HepG2 (cell line): ENCODE data around the gene HS3ST3B1. TPM values are rescaled to one million over a fixed set of nuclear protein-coding genes. Genes with fewer than 3 reads are reported as not detected.
A peak's percentile ranks its signal among the peaks of the same experiment; 100 is the strongest.

ENCODE experiments used
- HDAC1 ChIP-seq: sonication (generic); formaldehyde crosslinking; IDR thresholded peaks from 2 replicates; pipeline ENCODE4 v1.5.1; 2020; ENCODE audit warnings: mild to moderate bottlenecking, missing genetic modification reagents
- JARID2 ChIP-seq: sonication (generic); formaldehyde crosslinking; IDR thresholded peaks from 2 replicates; pipeline ENCODE4 v1.8.1; 2023; ENCODE audit warnings: missing genetic modification reagents, inconsistent platforms; ENCODE audit not compliant: insufficient replicate concordance
- MBD4 ChIP-seq: IDR thresholded peaks from 2 replicates; pipeline ENCODE4 v1.6.1; 2012; ENCODE audit warnings: low read length, inconsistent platforms, borderline replicate concordance
- MEF2D ChIP-seq: sonication (generic); formaldehyde crosslinking; IDR thresholded peaks from 2 replicates; pipeline ENCODE4 v1.5.1; 2020; ENCODE audit warnings: mild to moderate bottlenecking, missing genetic modification reagents
- ONECUT2 ChIP-seq: sonication (generic); formaldehyde crosslinking; IDR thresholded peaks from 2 replicates; pipeline ENCODE4 v1.4.0; 2020; ENCODE audit warnings: missing genetic modification reagents
- REXO4 ChIP-seq: sonication (generic); formaldehyde crosslinking; IDR thresholded peaks from 2 replicates; pipeline ENCODE4 v1.8.0; 2022; ENCODE audit warnings: missing genetic modification reagents, mild to moderate bottlenecking, borderline replicate concordance
- SKI ChIP-seq: fragments of 450-650 bp; IDR thresholded peaks from one replicate; pipeline ENCODE4 v1.6.1; 2018; ENCODE audit warnings: mild to moderate bottlenecking; ENCODE audit not compliant: partially characterized antibody
- SMYD3 ChIP-seq: sonication (generic); formaldehyde crosslinking; IDR thresholded peaks from 2 replicates; pipeline ENCODE4 v1.8.1; 2023; ENCODE audit warnings: mild to moderate bottlenecking, missing genetic modification reagents
- ZBTB8A ChIP-seq: sonication (generic); formaldehyde crosslinking; IDR thresholded peaks from 2 replicates; pipeline ENCODE4 v1.4.0; 2020; ENCODE audit warnings: mild to moderate bottlenecking, low read depth, missing genetic modification reagents, borderline replicate concordance
- ZNF496 ChIP-seq: sonication (generic); formaldehyde crosslinking; IDR thresholded peaks from 2 replicates; pipeline ENCODE4 v1.8.1; 2023; ENCODE audit warnings: mild to moderate bottlenecking, moderate library complexity, missing genetic modification reagents; ENCODE audit not compliant: insufficient replicate concordance
- ZNF766 ChIP-seq: sonication (generic); formaldehyde crosslinking; IDR thresholded peaks from 2 replicates; pipeline ENCODE4 v1.5.0; 2020; ENCODE audit warnings: missing genetic modification reagents, borderline replicate concordance
- polyA plus RNA-seq, 8 experiments: library from polyadenylated mRNA; depleted of rRNA in 3 of 8; stranded (reverse) in 7 of 8; unstranded in 1 of 8; fragments of >200 nt; fragmentation: Illumina TruSeq in 4 of 8; extraction: Trizol in 4 of 8; gene quantifications; 2 replicates each; pipeline versions ENCODE4 v1.2.1 to v1.2.3, GENCODE V29; 2011 to 2016; ENCODE audit warnings: low read depth in 4 of 8, missing spikeins in 1 of 8, mixed read lengths in 1 of 8; ENCODE audit not compliant: insufficient read depth in 1 of 8
- total RNA-seq, 5 experiments: library from RNA; depleted of rRNA; stranded (reverse); fragments of >200 nt; fragmentation: Illumina TruSeq; extraction: Trizol; gene quantifications; 2 replicates each; pipeline ENCODE4 v1.2.3, GENCODE V29; 2016; ENCODE audit warnings: low read depth in 1 of 5
- TF ChIP-seq, protein P1 (sequence below): sonication (generic); formaldehyde crosslinking; IDR thresholded peaks from 2 replicates; pipeline ENCODE4 v1.4.0; 2020; ENCODE audit warnings: missing genetic modification reagents
- TF ChIP-seq, protein P2 (sequence below): sonication (generic); formaldehyde crosslinking; IDR thresholded peaks from 2 replicates; pipeline ENCODE4 v1.5.0; 2020; ENCODE audit warnings: mild to moderate bottlenecking, missing genetic modification reagents
- TF ChIP-seq, protein P3 (sequence below): sonication (generic); formaldehyde crosslinking; IDR thresholded peaks from 2 replicates; pipeline ENCODE4 v1.4.0; 2020; ENCODE audit warnings: mild to moderate bottlenecking, missing genetic modification reagents
- TF ChIP-seq, protein P4 (sequence below): sonication (generic); formaldehyde crosslinking; IDR thresholded peaks from 2 replicates; pipeline ENCODE4 v1.8.0; 2022; ENCODE audit warnings: missing genetic modification reagents, mild to moderate bottlenecking, moderate library complexity, borderline replicate concordance

Gene HS3ST3B1
- total and polyA plus RNA-seq, 2 of the 13 experiments (the other 11 are each of a cell fraction or from before 2014, with no cell fraction given) = 15.7 to 39.5 TPM

DNA sequence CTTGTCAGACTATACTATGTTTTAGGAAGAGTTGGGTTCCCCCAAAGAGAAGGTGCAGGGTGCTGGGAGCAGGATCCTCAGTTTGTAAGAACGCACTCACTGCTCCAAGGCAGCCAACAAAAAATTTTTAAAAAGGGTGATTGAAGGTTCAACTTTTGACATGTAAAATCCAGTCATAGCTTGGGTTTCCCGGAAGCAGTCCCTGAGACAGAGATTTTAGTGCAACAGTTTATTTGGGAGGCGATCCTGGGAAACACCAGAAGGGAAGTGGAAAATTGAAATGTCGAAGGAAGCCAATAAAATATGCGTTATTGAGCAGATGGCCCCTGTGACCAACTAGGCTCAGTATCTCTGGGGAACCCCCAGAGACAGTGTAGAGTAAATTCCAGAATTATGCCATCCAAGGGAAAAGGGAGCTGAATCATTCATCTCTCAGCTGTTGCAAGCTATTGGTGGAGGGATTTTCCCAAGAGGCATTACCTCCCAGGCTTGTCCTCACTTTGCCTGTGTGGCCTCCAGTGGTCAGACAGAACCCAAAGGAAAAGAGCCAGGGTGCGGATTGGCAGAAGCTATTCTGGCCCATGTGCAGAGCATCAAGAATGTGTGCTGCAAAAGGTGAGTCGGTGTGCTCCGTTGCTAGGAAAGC lies 72.9 kb downstream of the HS3ST3B1 start (continued):
- TF ChIP-seq, protein P1, sequence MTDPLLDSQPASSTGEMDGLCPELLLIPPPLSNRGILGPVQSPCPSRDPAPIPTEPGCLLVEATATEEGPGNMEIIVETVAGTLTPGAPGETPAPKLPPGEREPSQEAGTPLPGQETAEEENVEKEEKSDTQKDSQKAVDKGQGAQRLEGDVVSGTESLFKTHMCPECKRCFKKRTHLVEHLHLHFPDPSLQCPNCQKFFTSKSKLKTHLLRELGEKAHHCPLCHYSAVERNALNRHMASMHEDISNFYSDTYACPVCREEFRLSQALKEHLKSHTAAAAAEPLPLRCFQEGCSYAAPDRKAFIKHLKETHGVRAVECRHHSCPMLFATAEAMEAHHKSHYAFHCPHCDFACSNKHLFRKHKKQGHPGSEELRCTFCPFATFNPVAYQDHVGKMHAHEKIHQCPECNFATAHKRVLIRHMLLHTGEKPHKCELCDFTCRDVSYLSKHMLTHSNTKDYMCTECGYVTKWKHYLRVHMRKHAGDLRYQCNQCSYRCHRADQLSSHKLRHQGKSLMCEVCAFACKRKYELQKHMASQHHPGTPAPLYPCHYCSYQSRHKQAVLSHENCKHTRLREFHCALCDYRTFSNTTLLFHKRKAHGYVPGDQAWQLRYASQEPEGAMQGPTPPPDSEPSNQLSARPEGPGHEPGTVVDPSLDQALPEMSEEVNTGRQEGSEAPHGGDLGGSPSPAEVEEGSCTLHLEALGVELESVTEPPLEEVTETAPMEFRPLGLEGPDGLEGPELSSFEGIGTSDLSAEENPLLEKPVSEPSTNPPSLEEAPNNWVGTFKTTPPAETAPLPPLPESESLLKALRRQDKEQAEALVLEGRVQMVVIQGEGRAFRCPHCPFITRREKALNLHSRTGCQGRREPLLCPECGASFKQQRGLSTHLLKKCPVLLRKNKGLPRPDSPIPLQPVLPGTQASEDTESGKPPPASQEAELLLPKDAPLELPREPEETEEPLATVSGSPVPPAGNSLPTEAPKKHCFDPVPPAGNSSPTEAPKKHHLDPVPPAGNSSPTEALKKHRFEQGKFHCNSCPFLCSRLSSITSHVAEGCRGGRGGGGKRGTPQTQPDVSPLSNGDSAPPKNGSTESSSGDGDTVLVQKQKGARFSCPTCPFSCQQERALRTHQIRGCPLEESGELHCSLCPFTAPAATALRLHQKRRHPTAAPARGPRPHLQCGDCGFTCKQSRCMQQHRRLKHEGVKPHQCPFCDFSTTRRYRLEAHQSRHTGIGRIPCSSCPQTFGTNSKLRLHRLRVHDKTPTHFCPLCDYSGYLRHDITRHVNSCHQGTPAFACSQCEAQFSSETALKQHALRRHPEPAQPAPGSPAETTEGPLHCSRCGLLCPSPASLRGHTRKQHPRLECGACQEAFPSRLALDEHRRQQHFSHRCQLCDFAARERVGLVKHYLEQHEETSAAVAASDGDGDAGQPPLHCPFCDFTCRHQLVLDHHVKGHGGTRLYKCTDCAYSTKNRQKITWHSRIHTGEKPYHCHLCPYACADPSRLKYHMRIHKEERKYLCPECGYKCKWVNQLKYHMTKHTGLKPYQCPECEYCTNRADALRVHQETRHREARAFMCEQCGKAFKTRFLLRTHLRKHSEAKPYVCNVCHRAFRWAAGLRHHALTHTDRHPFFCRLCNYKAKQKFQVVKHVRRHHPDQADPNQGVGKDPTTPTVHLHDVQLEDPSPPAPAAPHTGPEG (CRISPR knock-in tag) = no peak; the same call in 1 of the 2 replicates
- TF ChIP-seq HDAC1 (no peak; the same call in 1 of the 2 replicates), MEF2D (CRISPR knock-in tag) (no peak), JARID2 (CRISPR knock-in tag) (no peak), ZBTB8A (CRISPR knock-in tag) (no peak), REXO4 (CRISPR knock-in tag) (no peak), ZNF496 (CRISPR knock-in tag) (no peak), SMYD3 (CRISPR knock-in tag) (no peak), ONECUT2 (CRISPR knock-in tag) (no peak), ZNF766 (CRISPR knock-in tag) (no peak), MBD4 (peak; percentile 49; the same call in 1 of the 2 replicates), SKI (no peak)
- TF ChIP-seq, protein P2, sequence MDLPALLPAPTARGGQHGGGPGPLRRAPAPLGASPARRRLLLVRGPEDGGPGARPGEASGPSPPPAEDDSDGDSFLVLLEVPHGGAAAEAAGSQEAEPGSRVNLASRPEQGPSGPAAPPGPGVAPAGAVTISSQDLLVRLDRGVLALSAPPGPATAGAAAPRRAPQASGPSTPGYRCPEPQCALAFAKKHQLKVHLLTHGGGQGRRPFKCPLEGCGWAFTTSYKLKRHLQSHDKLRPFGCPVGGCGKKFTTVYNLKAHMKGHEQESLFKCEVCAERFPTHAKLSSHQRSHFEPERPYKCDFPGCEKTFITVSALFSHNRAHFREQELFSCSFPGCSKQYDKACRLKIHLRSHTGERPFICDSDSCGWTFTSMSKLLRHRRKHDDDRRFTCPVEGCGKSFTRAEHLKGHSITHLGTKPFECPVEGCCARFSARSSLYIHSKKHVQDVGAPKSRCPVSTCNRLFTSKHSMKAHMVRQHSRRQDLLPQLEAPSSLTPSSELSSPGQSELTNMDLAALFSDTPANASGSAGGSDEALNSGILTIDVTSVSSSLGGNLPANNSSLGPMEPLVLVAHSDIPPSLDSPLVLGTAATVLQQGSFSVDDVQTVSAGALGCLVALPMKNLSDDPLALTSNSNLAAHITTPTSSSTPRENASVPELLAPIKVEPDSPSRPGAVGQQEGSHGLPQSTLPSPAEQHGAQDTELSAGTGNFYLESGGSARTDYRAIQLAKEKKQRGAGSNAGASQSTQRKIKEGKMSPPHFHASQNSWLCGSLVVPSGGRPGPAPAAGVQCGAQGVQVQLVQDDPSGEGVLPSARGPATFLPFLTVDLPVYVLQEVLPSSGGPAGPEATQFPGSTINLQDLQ = no peak; the same call in 1 of the 2 replicates
- TF ChIP-seq, protein P3, sequence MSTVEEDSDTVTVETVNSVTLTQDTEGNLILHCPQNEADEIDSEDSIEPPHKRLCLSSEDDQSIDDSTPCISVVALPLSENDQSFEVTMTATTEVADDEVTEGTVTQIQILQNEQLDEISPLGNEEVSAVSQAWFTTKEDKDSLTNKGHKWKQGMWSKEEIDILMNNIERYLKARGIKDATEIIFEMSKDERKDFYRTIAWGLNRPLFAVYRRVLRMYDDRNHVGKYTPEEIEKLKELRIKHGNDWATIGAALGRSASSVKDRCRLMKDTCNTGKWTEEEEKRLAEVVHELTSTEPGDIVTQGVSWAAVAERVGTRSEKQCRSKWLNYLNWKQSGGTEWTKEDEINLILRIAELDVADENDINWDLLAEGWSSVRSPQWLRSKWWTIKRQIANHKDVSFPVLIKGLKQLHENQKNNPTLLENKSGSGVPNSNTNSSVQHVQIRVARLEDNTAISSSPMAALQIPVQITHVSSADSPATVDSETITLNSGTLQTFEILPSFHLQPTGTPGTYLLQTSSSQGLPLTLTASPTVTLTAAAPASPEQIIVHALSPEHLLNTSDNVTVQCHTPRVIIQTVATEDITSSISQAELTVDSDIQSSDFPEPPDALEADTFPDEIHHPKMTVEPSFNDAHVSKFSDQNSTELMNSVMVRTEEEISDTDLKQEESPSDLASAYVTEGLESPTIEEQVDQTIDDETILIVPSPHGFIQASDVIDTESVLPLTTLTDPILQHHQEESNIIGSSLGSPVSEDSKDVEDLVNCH = no peak
- TF ChIP-seq, protein P4, sequence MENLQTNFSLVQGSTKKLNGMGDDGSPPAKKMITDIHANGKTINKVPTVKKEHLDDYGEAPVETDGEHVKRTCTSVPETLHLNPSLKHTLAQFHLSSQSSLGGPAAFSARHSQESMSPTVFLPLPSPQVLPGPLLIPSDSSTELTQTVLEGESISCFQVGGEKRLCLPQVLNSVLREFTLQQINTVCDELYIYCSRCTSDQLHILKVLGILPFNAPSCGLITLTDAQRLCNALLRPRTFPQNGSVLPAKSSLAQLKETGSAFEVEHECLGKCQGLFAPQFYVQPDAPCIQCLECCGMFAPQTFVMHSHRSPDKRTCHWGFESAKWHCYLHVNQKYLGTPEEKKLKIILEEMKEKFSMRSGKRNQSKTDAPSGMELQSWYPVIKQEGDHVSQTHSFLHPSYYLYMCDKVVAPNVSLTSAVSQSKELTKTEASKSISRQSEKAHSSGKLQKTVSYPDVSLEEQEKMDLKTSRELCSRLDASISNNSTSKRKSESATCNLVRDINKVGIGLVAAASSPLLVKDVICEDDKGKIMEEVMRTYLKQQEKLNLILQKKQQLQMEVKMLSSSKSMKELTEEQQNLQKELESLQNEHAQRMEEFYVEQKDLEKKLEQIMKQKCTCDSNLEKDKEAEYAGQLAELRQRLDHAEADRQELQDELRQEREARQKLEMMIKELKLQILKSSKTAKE = no peak
